ENCODE measurements around the gene PLCB1.

- TF ChIP-seq CTCF (conservative IDR thresholded peaks at IDR 0.05; ENCODE audit: low read depth, low read length) (no peak), EZH2 (IDR thresholded peaks at IDR 0.05; ENCODE audit: borderline replicate concordance, low read depth, low read length, poor library complexity, severe bottlenecking) (no peak)
Measured at GRCh38 chr20:8433291-8433690, 301.2 kb downstream of the PLCB1 start.
